Activated T-cell treated with anti-CD3 and anti-CD28 coated beads, Interleukin-2, amount 50 U/mL, for 72 hours (primary cell): ENCODE data around the gene SIDT1. TPM values are rescaled to one million over a fixed set of nuclear protein-coding genes. Genes with fewer than 3 reads are reported as not detected.

Source experiments
- ATAC-seq, 2 donors: fragments of 150-1000 bp; cut with Tn5 transposase; replicated peaks in 1 of 2; 2 replicates each; pipeline ENCODE4 v1.10.0; 2021; ENCODE audit warnings: moderate library complexity in 2 of 2, mild to moderate bottlenecking in 1 of 2
- DNase-seq, 2 donors: peaks; one replicate each; pipeline ENCODE4 v3.0.0; 2021 to 2022; ENCODE audit warnings: mixed read lengths in 1 of 2
- H3K27ac Mint-ChIP-seq: one replicate; pipeline ENCODE4 v1.8.0; 2022; ENCODE audit warnings: mild to moderate bottlenecking, moderate library complexity, mixed read lengths
- H3K27me3 Mint-ChIP-seq: one replicate; pipeline ENCODE4 v1.8.0; 2022; ENCODE audit warnings: low read depth, mixed read lengths
- H3K36me3 Mint-ChIP-seq, 2 donors: one replicate each; pipeline ENCODE4 v1.8.0; 2022; ENCODE audit warnings: mixed read lengths in 2 of 2, mild to moderate bottlenecking in 1 of 2; ENCODE audit not compliant: insufficient read depth in 2 of 2
- H3K4me1 Mint-ChIP-seq: one replicate; pipeline ENCODE4 v1.8.0; 2022; ENCODE audit warnings: low read depth, mixed read lengths
- H3K4me3 Mint-ChIP-seq, 2 donors: one replicate each; pipeline ENCODE4 v1.8.0; 2022; ENCODE audit warnings: mild to moderate bottlenecking in 2 of 2, mixed read lengths in 2 of 2, moderate library complexity in 2 of 2
- H3K9me3 Mint-ChIP-seq, 2 donors: one replicate each; pipeline ENCODE4 v1.8.0; 2022; ENCODE audit warnings: mixed read lengths in 2 of 2
- total RNA-seq, 2 donors: library from RNA; stranded (reverse); gene quantifications; one replicate each; pipeline ENCODE4 v1.2.3, GENCODE V29; 2022

The SIDT1 gene
- total RNA-seq, 2 donors from 2014 or later, result 21.3 to 28.9 TPM

GRCh38 chr3:113552851-113553250 is 20.5 kb downstream of the SIDT1 start:
- Mint-ChIP-seq H3K4me1 (peaks cover 21% of the 10 kb centered on the region), H3K27me3 (no peaks in the 10 kb centered on the region), H3K36me3 (peaks cover 0 to 6% of the 10 kb centered on the region in 2 donors), H3K9me3 (peaks cover 0 to 1% of the 10 kb centered on the region in 2 donors), H3K27ac (no peak overlapping the region), H3K4me3 (no peak overlapping the region)
- no peak for DNase-seq
- peak; percentile 40 to 44 for ATAC-seq

GRCh38 chr3:113555138-113555537 is 22.8 kb downstream of the SIDT1 start:
- peak overlapping the region; percentile 5 for H3K27ac Mint-ChIP-seq

GRCh38 chr3:113556316-113556945 is 24.1 kb downstream of the SIDT1 start:
- Mint-ChIP-seq H3K27ac (no peak overlapping the region), H3K4me3 (no peak overlapping the region)

More at GRCh38 chr3:113555138-113555537, 22.8 kb downstream of the SIDT1 start:
- DNase-seq (no peak), ATAC-seq (no peak)
- peaks cover 0 to 5% of the 10 kb centered on the region in 2 donors for H3K36me3 Mint-ChIP-seq
- peaks cover 23% of the 10 kb centered on the region for H3K4me1 Mint-ChIP-seq
- H3K9me3 Mint-ChIP-seq, result no peaks in the 10 kb centered on the region
- H3K4me3 Mint-ChIP-seq, result no peak overlapping the region
- no peaks in the 10 kb centered on the region for H3K27me3 Mint-ChIP-seq

GRCh38 chr3:113556946-113557335 is 24.6 kb downstream of the SIDT1 start:
- no peaks in the 10 kb centered on the region for H3K27me3 Mint-ChIP-seq
- no peak for ATAC-seq
- H3K4me3 Mint-ChIP-seq, result no peak overlapping the region
- peaks cover 0 to 5% of the 10 kb centered on the region in 2 donors for H3K36me3 Mint-ChIP-seq
- H3K4me1 Mint-ChIP-seq, result peaks cover 28% of the 10 kb centered on the region
- DNase-seq, result no peak
- H3K9me3 Mint-ChIP-seq, result no peaks in the 10 kb centered on the region
- H3K27ac Mint-ChIP-seq, result no peak overlapping the region

More at GRCh38 chr3:113556316-113556945, 24.1 kb downstream of the SIDT1 start:
- no peaks in the 10 kb centered on the region for H3K27me3 Mint-ChIP-seq
- ATAC-seq (no peak), DNase-seq (no peak)
- peaks cover 29% of the 10 kb centered on the region for H3K4me1 Mint-ChIP-seq
- peaks cover 0 to 5% of the 10 kb centered on the region in 2 donors for H3K36me3 Mint-ChIP-seq
- H3K9me3 Mint-ChIP-seq, result no peaks in the 10 kb centered on the region

- no peaks in the 10 kb centered on the region for H3K27me3 Mint-ChIP-seq
- no peaks in the 10 kb centered on the region for H3K9me3 Mint-ChIP-seq
- no peak overlapping the region for H3K27ac Mint-ChIP-seq
- no peak overlapping the region for H3K4me3 Mint-ChIP-seq
- peaks cover 23% of the 10 kb centered on the region for H3K4me1 Mint-ChIP-seq
- DNase-seq (no peak), ATAC-seq (no peak)
- H3K36me3 Mint-ChIP-seq, result peaks cover 0 to 5% of the 10 kb centered on the region in 2 donors
These were observed 25.0 kb downstream of the SIDT1 start for GRCh38 chr3:113557374-113557773.

GRCh38 chr3:113559009-113559408 is 26.7 kb downstream of the SIDT1 start:
- Mint-ChIP-seq H3K27ac (no peak overlapping the region), H3K4me1 (peaks cover 23% of the 10 kb centered on the region), H3K9me3 (no peaks in the 10 kb centered on the region), H3K36me3 (peaks cover 0 to 2% of the 10 kb centered on the region in 2 donors), H3K4me3 (no peak overlapping the region), H3K27me3 (no peaks in the 10 kb centered on the region)
- no peak for ATAC-seq
- DNase-seq, result no peak

GRCh38 chr3:113560271-113560670 is 27.9 kb downstream of the SIDT1 start:
- no peak overlapping the region for H3K27ac Mint-ChIP-seq
- no peak for ATAC-seq
- no peak overlapping the region for H3K4me3 Mint-ChIP-seq

GRCh38 chr3:113560831-113561623 is 28.7 kb downstream of the SIDT1 start:
- ATAC-seq, result no peak
- no peak for DNase-seq
- no peak overlapping the region for H3K4me3 Mint-ChIP-seq
- H3K9me3 Mint-ChIP-seq, result no peaks in the 10 kb centered on the region
- H3K36me3 Mint-ChIP-seq, result no peaks in the 10 kb centered on the region
- H3K4me1 Mint-ChIP-seq, result peaks cover 20% of the 10 kb centered on the region
- no peaks in the 10 kb centered on the region for H3K27me3 Mint-ChIP-seq
- no peak overlapping the region for H3K27ac Mint-ChIP-seq

More at GRCh38 chr3:113560271-113560670, 27.9 kb downstream of the SIDT1 start:
- no peak for DNase-seq
- H3K4me1 Mint-ChIP-seq, result peaks cover 20% of the 10 kb centered on the region
- no peaks in the 10 kb centered on the region for H3K36me3 Mint-ChIP-seq
- H3K9me3 Mint-ChIP-seq, result no peaks in the 10 kb centered on the region
- no peaks in the 10 kb centered on the region for H3K27me3 Mint-ChIP-seq

GRCh38 chr3:113565555-113565954 is 33.2 kb downstream of the SIDT1 start:
- no peak overlapping the region for H3K4me3 Mint-ChIP-seq
- ATAC-seq (no peak), DNase-seq (no peak)
- H3K27ac Mint-ChIP-seq, result no peak overlapping the region
- H3K27me3 Mint-ChIP-seq, result no peaks in the 10 kb centered on the region
- peaks cover 10% of the 10 kb centered on the region for H3K4me1 Mint-ChIP-seq
- H3K9me3 Mint-ChIP-seq, result no peaks in the 10 kb centered on the region
- peaks cover 0 to 3% of the 10 kb centered on the region in 2 donors for H3K36me3 Mint-ChIP-seq

- Mint-ChIP-seq H3K4me1 (no peaks in the 10 kb centered on the region), H3K27ac (no peak overlapping the region), H3K27me3 (no peaks in the 10 kb centered on the region), H3K9me3 (no peaks in the 10 kb centered on the region), H3K36me3 (peaks cover 0 to 3% of the 10 kb centered on the region in 2 donors), H3K4me3 (no peak overlapping the region)
- ATAC-seq (no peak), DNase-seq (no peak)
These were observed 37.8 kb downstream of the SIDT1 start for GRCh38 chr3:113570158-113570557.

- no peak overlapping the region for H3K4me3 Mint-ChIP-seq
- peaks cover 0 to 3% of the 10 kb centered on the region in 2 donors for H3K36me3 Mint-ChIP-seq
- H3K9me3 Mint-ChIP-seq, result no peaks in the 10 kb centered on the region
- H3K4me1 Mint-ChIP-seq, result no peaks in the 10 kb centered on the region
- no peak for ATAC-seq
- H3K27me3 Mint-ChIP-seq, result no peaks in the 10 kb centered on the region
- DNase-seq, result no peak
- no peak overlapping the region for H3K27ac Mint-ChIP-seq
These were observed 39.0 kb downstream of the SIDT1 start for GRCh38 chr3:113571360-113571759.

GRCh38 chr3:113573728-113574127 is 41.4 kb downstream of the SIDT1 start:
- H3K4me3 Mint-ChIP-seq, result no peak overlapping the region

GRCh38 chr3:113574213-113574612 is 41.9 kb downstream of the SIDT1 start:
- Mint-ChIP-seq H3K4me1 (peaks cover 8% of the 10 kb centered on the region), H3K27me3 (no peaks in the 10 kb centered on the region), H3K9me3 (no peaks in the 10 kb centered on the region), H3K36me3 (peaks cover 0 to 3% of the 10 kb centered on the region in 2 donors), H3K4me3 (no peak overlapping the region), H3K27ac (peak overlapping the region; percentile 57)
- no peak for DNase-seq
- ATAC-seq, result no peak

More at GRCh38 chr3:113573728-113574127, 41.4 kb downstream of the SIDT1 start:
- DNase-seq, result no peak
- peaks cover 0 to 3% of the 10 kb centered on the region in 2 donors for H3K36me3 Mint-ChIP-seq
- no peak for ATAC-seq
- peak overlapping the region; percentile 57 for H3K27ac Mint-ChIP-seq
- no peaks in the 10 kb centered on the region for H3K27me3 Mint-ChIP-seq
- H3K4me1 Mint-ChIP-seq, result peaks cover 8% of the 10 kb centered on the region
- H3K9me3 Mint-ChIP-seq, result no peaks in the 10 kb centered on the region
